GM08714 (cell line): ENCODE results near the gene CDK7.

ENCODE experiments used
- H3K4me3 ChIP-seq: fragments of 200-500 bp; sonication (Bioruptor generic); 2 replicates; pipeline ENCODE4 v1.5.1; 2014; ENCODE audit warnings: mild to moderate bottlenecking, low read length, inconsistent platforms
- ZNF274 ChIP-seq: IDR thresholded peaks from 2 replicates; pipeline ENCODE4 v1.6.1; 2012; ENCODE audit warnings: mild to moderate bottlenecking, low read depth, low read length

CDK7 gene

DNA sequence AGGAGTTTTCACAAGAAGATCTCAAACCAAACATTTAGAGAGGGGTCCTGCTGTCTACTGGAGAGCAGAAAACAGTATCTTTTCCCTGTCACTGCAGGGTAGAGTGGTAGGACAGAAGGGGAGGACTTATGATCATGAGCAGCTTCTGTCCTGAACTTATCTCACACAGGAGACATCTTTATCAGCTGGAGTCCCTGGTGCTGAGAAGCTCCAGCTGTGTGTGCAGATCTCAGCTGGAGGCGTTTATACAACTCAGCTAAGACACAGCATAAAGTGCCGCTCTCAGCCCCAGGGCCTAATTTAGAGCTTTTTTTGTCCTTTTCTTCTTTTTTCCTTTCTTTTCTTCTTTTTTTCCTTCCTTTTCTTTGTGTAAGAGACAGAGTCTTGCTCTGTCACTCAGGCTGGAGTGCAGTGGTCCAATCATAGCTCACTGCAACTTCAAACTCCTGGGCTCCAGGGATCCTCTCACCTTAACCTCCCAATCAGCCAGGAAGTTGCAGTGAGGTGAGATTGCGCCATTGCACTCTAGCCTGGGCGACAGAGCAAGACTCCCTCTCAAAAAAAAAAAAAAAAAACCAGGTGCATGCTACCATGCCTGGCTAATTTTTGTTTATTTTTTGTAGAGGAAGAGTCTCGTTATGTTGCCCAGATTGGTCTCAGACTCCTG lies 66.0 kb downstream of the CDK7 start:
- no peak for TF ChIP-seq ZNF274
- no peak overlapping the region for H3K4me3 ChIP-seq

DNA sequence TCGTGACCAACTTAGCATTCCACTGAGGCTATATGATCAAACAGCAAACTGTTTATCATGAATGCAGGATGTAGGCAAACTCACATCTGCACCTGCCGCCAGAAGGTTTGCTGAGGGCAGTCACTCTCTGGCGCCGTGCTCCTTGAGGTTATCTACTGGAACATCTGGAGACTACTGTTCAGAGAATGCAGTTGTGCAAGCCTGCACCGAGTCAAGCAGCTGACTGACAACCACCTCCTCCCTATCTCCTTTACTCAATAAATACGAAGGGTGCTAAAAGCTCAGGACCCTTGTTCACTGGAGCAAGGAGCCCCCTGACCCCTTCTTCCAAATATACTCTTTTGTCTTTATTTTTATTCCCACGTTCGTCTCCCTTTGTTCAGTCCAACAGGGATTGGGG lies 70.8 kb downstream of the CDK7 start:
- TF ChIP-seq ZNF274, result no peak
- no peak overlapping the region for H3K4me3 ChIP-seq

DNA sequence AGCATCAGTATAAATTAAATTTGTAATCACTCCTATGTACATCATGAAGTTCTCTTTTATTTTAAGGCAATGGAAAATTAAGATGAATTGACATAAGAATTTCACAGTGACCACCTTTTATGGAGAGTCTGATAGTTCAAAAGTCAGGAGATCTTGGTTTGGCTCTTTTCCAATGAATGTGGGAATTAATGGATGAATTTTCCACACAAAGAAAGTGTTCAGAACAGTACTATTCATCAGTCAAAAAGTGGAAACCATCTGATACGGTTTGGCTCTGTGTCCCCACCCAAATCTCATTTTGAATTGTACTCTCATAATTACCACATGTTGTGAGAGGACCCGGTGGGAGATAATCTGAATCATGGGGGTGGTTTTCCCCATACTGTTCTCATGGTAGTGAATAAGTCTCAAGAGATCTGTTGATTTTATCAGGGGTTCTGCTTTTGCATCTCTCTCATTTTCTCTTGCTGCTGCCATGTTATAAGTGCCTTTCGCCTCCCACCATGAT lies 73.4 kb downstream of the CDK7 start:
- no peak for TF ChIP-seq ZNF274
- no peak overlapping the region for H3K4me3 ChIP-seq

DNA sequence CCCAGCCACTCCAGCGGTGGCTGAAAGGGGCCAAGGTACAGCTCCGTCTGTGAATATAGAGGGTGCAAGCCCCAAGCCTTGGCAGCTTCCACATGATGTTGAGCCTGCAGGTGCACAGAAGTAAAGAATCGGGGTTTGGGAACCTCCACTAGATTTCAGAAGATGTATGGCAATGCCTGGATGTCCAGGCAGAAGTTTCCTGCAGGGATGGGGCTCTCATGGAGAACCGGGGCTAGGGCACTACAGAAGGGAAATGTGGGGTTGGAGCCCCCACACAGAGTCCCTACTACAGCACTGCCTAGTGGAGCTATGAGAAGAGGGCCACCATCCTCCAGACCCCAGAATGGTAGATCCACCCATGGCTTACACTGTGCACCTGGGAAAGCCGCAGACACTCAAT lies 74.7 kb downstream of the CDK7 start:
- no peak overlapping the region for H3K4me3 ChIP-seq
- no peak for TF ChIP-seq ZNF274

DNA sequence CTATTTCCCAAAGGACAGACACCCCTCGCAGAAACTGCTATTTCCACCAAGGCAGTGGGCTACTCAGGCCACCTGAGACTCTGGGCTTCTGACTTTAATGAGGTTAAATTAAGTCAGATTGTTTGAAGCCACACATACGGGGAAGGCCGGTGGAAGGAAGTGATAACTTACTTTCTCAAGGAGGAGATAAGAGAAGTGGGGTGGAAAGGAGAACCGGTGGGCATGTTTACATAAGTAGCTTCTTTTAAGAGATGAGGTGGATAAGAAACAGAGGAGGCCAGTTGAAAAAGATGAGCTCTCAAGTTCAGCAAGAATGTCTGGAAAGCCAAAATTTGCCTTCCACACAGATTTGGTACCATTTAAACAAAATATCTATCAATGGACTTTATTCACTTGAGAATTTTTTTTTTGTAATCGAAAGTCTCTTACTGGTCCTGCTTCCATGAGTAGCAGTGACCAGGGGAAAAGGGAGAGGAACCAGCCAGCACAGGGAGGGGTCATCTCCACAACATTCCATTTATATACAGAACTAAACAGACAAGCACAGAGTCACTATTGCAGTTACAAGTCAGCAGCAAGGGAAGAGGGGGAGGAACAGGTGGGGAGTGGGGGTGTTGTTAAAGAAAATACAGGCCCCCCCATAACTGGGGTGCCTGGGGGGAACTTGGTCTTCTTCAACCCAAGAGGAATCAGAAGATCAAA lies 77.9 kb downstream of the CDK7 start:
- no peak for TF ChIP-seq ZNF274
- H3K4me3 ChIP-seq, result no peak overlapping the region

DNA sequence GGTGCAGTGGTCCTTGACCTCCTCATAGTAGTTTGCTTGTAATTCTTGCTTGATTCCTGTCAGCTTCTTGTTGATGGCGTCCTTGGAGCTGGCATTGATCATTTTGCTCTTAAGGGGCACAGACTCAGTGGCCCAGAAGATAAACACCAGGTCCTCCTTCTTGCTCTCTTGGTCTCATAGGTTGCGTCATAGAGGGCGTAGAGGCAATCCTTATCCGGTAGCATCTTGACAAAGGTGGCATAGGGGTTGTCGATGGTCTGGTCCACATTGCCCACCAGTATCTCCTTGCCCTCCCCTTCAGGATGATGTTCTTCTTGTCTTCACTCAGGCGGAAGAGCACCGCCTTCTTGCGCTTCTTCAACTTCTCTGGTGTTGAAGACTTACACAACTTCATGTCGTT lies 78.7 kb downstream of the CDK7 start:
- H3K4me3 ChIP-seq, result no peak overlapping the region
- no peak for TF ChIP-seq ZNF274

DNA sequence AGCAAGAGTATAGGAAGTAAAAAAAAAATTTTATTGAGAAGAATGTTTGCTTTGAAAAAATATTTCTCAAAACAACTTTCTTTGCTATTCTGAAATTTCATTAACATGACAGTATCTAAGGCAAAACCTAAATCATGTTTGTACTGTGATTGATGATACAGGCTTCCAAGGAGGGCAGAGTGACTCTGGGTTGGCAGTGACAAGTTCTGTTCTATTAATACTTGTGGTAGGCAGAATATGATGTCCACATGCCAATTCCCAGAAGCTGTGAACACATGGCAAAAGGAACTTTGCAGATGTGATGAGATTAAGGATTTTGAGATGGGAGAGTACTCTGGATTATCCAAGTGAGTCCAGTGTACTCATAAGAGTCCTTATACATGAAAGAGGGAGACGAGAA lies 81.3 kb downstream of the CDK7 start:
- no peak overlapping the region for H3K4me3 ChIP-seq
- TF ChIP-seq ZNF274, result no peak

DNA sequence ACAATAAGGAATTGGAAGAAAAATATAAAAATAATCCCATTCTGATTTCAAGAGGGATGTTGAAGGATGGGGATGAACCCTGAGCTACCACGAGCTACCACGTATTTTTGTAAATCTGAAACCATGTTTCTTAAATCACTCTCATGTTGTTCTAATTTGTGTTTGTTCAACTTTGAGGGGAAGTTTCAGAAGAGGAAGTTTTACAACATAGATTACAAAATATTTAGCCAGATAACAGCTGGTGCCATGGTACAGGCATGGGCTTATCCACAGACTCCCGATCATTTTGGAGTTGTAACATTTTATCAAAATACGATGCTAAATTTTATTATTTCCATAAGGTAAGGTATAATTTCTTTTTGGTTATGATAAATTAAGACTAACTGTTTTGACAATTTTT lies 82.7 kb downstream of the CDK7 start:
- H3K4me3 ChIP-seq, result no peak overlapping the region
- TF ChIP-seq ZNF274, result no peak

DNA sequence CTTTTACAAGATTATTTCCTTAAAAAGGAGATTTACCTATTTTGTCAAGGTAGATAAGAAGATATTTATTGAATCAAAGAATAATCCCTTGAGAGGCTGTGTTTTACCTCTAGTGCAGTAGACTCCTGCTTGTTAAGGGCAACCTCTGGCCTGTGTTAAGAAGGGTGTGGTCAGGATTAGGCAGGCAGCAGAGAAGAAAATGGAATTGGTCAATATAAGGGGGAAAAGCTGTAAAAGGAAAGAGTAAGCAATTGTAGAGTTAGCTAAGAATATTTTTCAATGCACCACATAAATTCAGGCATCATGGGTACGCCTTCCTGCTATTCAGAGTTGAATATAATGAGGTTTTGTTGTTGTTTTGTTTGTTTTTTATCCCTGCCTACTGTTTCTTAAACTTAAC lies 91.7 kb downstream of the CDK7 start:
- H3K4me3 ChIP-seq, result no peak overlapping the region

More for the DNA sequence above, 91.7 kb downstream of the CDK7 start:
- TF ChIP-seq ZNF274, result no peak
